ENCODE measurements around the gene ARL5C.
A peak's percentile ranks its signal among the peaks of the same experiment; 100 is the strongest.

Gene ARL5C, protein sequence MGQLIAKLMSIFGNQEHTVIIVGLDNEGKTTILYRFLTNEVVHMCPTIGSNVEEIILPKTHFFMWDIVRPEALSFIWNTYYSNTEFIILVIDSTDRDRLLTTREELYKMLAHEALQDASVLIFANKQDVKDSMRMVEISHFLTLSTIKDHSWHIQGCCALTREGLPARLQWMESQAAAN

DNA sequence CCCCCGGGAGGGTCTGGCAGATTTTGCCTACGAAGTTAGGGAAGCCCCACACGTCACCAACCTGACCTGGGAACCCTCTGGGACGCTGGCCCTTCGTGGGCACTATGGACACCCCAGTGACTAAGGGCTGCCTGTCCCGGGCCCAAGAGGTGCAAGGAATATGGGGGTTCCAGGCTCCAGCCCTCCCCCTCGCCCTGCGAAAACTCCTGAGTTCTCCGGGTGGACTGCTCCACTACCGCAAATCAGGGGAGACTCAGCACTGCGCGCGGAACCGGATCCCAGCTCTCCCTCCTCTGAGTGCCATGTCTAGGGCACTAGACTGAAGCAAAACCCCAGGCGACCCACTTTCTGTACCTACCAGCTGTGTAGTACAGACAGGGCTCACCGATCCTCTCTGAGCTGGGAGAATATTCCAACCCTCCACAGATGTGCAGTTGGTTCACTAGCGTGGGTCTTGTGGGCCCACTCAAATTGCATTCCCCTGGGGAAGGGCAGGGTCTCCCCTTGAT lies at the start of gene ARL5C:
Gene ARL5C, minus strand, starts transcription at position 321 of the 509 bp plus-strand sequence. CDS start 401 bp downstream, outside the sequence.
- no peak for DNase-seq (ENCODE audit: low read depth in 4 of 4, low spot score in 1 of 4)

DNA sequence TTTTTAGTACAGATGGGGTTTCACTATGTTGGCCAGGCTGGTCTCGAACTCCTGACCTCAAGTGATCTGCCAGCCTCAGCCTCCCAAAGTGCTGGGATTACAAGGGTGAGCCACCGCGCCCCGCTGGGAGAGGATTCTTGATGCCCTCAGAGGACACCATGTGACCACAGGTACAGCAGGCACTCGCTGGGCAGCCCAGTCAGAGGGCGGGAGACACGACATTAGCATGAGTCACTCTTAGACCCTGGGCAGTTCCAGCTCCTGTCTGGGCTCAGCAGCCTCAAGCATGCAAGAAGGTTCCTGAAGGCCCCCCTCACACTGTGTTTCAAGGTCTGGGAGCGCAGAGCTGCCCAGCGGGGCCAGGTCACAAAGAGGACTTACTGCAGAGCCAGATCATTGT lies 47.9 kb upstream of the ARL5C start:
- DNase-seq (ENCODE audit: low read depth in 4 of 4, low spot score in 1 of 4) = no peak

GRCh38 chr17:39212841-39213480 lies 47.0 kb upstream of the ARL5C start:
- DNase-seq (ENCODE audit: low read depth in 4 of 4, low spot score in 1 of 4) = no peak

GRCh38 chr17:39212195-39212810 lies 46.3 kb upstream of the ARL5C start:
- no peak for DNase-seq (ENCODE audit: low read depth in 4 of 4, low spot score in 1 of 4)

DNA sequence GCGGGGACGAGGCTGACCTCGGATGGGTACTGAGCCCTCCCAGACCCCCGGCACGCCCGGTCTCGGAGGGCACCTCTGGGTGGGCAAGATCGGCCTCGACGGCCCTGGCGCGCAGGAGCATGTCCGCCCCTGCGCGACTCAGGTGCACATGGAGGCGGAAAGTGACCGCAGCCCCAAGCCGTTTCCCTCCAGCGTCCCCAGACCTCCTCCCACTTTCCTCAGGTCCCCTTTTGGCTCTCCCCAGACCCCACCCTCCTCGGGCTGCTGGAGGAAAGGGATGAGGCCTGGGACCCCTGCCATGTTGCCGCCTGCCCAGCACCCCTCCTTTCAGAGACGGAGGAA lies 44.1 kb upstream of the ARL5C start:
- no peak for DNase-seq (ENCODE audit: low read depth in 4 of 4, low spot score in 1 of 4)

GRCh38 chr17:39209317-39210092 lies 43.5 kb upstream of the ARL5C start:
- peak in 3 of 4 experiments; percentile 49 to 65 (median 50) for DNase-seq (ENCODE audit: low read depth in 4 of 4, low spot score in 1 of 4)

- DNase-seq (ENCODE audit: low read depth in 4 of 4, low spot score in 1 of 4) = no peak
These were observed 42.9 kb upstream of the ARL5C start for GRCh38 chr17:39208893-39209292.

- DNase-seq (ENCODE audit: low read depth in 4 of 4, low spot score in 1 of 4) = no peak
These were observed 42.2 kb upstream of the ARL5C start for GRCh38 chr17:39208136-39208535.

GRCh38 chr17:39205112-39205526 lies 39.2 kb upstream of the ARL5C start:
- DNase-seq (ENCODE audit: low read depth in 4 of 4, low spot score in 1 of 4) = no peak

GRCh38 chr17:39204245-39204644 lies 38.3 kb upstream of the ARL5C start:
- no peak for DNase-seq (ENCODE audit: low read depth in 4 of 4, low spot score in 1 of 4)

DNA sequence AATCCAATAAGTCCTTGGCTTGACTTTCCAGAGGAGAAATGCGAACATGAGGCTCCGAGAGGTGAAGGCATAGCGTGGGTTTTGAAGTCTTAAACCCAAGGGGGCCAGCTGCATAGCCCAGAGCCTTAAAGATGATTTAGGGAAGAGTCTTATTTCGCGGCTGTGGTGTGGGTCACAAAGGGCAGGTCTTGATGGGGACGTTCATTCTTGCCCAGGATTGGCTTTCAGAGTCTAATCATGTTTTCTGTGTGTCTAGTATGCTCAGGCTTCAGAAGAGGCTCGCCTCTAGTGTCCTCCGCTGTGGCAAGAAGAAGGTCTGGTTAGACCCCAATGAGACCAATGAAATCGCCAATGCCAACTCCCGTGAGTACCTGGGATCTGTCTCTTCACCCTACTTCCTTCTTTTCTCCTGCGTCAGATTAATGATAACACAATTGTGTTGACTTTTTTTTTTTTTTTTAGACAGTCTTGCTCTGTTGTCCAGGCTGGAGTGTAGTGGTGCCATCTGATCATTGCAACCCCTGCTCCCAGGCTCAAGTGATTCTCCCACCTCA lies 35.1 kb upstream of the ARL5C start:
- DNase-seq (ENCODE audit: low read depth in 4 of 4, low spot score in 1 of 4) = no peak

DNA sequence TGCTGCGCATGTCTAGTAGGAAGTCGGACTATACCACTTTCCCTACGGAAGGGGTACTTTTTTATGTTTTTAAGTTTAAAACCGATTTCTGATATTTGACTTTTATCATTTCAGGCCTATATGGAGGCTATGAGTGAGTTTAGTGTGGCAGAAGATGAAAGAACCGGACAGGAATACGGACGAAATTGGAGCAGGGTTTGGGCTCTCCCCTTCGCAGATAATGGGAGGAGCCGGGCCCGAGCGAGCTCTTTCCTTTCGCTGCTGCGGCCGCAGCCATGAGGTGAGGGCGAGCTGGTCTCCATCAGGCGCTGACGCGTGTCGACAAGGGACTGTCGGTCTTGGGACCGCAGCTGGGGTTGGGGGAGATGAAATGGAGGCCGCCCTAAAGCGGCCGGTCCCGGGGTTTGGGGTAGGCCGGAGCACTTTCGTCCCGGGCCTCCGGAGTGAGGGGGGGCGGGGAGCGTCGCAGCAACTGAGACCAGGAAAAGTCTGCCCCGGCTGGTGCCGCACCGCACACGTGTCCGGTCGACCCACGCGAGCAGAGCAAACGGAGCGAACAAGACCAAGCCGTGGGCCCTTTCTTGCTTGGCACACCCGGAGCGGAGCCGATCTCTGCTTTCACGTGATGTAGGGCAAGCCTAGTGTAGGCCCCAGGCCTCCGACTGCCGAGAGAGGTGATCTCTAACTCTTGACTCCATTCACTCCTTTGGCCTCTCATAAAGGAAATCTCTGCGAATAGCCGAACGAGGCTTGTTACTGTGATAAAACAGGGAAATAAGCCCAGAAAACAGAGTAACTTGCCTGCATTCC lies 34.3 kb upstream of the ARL5C start, which contains the start of gene RPL19:
Gene RPL19, plus strand, starts transcription at position 214 of the 810 bp plus-strand sequence. Its CDS starts 62 bp downstream, at position 276.
- peak; percentile 65 to 71 (median 68) for DNase-seq (ENCODE audit: low read depth in 4 of 4, low spot score in 1 of 4)

DNA sequence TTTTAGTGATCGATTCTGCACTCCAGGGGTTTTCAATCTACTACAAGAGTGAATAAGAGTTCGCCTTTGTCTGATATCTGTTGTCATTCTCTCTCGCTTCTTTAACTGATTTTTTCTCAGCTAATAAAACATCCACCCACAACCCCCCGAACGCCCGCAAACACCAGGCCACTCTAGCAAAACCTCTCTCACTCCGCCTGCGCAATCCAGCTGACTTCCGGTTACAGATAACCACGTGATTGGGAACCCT lies 33.8 kb upstream of the ARL5C start:
- peak; percentile 68 to 84 (median 78) for DNase-seq (ENCODE audit: low read depth in 4 of 4, low spot score in 1 of 4)

GRCh38 chr17:39198186-39198566 lies 32.2 kb upstream of the ARL5C start:
- DNase-seq (ENCODE audit: low read depth in 4 of 4, low spot score in 1 of 4) = no peak

DNA sequence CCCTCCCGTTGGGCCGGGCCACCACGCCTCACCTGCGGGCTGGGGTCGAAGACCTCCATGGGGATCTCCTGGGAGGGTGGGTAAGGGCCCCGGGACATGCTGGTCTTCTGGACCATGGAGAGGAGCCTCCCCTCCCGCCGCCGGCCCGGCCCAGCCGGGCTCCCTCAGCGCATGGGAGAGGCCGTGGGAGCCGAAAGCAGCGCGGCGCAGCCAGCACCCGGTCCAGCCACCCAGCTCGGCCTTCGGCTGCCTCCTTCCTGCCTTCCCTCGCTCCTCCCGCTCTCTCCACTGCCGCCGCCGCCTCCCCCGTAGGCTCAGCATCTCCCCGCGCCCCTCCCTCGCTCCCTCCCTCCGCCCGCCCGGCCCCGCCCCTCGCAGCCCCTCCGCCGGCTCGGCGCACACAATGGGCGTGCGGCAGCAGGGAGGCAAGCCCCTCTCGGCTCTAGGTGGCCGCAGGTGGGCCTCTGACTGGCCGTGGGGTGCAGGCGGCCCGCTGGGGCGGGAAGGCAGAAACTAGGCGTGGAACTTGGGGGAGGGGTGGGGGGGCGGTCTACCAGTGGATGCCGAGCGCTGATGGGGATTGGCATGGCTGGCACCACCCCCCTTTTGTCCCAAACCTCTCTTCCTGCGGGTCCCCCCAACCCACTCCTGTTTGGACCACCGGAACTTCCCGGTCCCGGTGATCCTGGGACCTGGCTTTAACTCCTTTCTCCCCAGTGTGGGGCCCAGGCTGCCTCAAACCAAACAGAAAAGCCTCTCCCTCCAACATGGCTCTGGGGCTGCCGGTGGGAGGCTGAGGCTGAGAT lies 31.6 kb upstream of the ARL5C start, which contains the start of gene CACNB1:
Gene CACNB1, minus strand, starts transcription at position 290 of the 806 bp plus-strand sequence. Its CDS starts 174 bp downstream, at position 116.
- peak in 3 of 4 experiments; percentile 48 to 71 (median 56) for DNase-seq (ENCODE audit: low read depth in 4 of 4, low spot score in 1 of 4)

GRCh38 chr17:39196808-39197291 lies 30.9 kb upstream of the ARL5C start:
- DNase-seq (ENCODE audit: low read depth in 4 of 4, low spot score in 1 of 4) = no peak

DNA sequence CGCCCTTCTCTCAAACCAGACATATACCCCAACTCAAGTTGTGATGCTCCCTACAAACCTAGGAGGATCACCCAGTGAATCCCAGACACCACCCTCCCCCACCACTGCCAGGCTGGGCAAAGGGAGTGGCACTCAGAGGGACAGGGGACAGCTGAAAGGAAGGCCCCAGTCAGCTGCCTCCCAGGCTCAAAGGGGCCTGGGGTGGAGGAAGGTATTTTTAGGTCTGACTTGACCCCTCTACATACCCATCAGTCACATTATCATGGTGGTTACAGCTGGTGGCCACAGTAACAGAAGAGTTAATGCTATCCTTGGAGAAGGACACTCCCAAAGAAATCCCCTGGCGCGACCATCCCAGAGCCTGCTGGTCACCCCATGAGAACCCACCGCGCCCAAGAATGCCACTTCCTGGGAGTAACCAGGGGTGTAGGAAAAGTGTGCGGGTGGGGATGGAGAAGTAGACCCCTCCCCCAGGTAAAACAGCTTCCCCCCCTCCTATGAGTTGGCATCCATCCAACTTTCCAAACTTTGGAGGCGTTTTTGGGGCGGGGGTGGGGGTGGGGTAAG lies 30.4 kb upstream of the ARL5C start:
- DNase-seq (ENCODE audit: low read depth in 4 of 4, low spot score in 1 of 4) = no peak

GRCh38 chr17:39195568-39196160 lies 29.7 kb upstream of the ARL5C start:
- no peak for DNase-seq (ENCODE audit: low read depth in 4 of 4, low spot score in 1 of 4)

All from stimulated activated CD4-positive, alpha-beta T cell treated with anti-CD3 and anti-CD28 coated beads, Interleukin-1b, Interleukin-23, amount 100 ng/mL, for 24 hours (primary cell).